ENCODE measurements around the gene FOLR3.

- TF ChIP-seq CTCF (IDR thresholded peaks at IDR 0.05; ENCODE audit: insufficient read depth, low read depth, low read length) (no peak), EZH2 (IDR thresholded peaks at IDR 0.05; ENCODE audit: insufficient read depth, low read length) (no peak)
These were observed 3.4 kb downstream of the FOLR3 start for GRCh38 chr11:72138821-72139390.

All from astrocyte (in vitro differentiated cells and primary cell).